Activated CD8-positive, alpha-beta T cell treated with anti-CD3 and anti-CD28 coated beads for 36 hours (primary cell): ENCODE measurements around the gene IFITM2. TPM values are rescaled to one million over a fixed set of nuclear protein-coding genes. Genes with fewer than 3 reads are reported as not detected.
"Not testable (repeated sequence)": the region's sequence is repeated elsewhere in the genome, so short reads cannot be mapped to it uniquely, and the experiment has no call there.

ENCODE experiments used
- ATAC-seq: fragments of 200-7000 bp; cut with Tn5 transposase; one replicate; pipeline ENCODE4 v1.10.0; 2021; ENCODE audit warnings: mild to moderate bottlenecking, moderate library complexity
- CTCF ChIA-PET: fragments of 350-600 bp; sonication (Branson Sonifier 250); formaldehyde crosslinking; loops from one replicate; lab custom pipeline; 2021; ENCODE audit warnings: antibody characterized with exemption; lab: Charles Lee
- POLR2A ChIA-PET: fragments of 350-600 bp; sonication (Branson Sonifier 250); formaldehyde crosslinking; loops from one replicate; lab custom pipeline; 2021; ENCODE audit warnings: antibody characterized with exemption; lab: Charles Lee
- DNase-seq: peaks from one replicate; pipeline ENCODE4 v3.0.0-alpha.2; 2020
- H3K27ac Mint-ChIP-seq: one replicate; pipeline ENCODE4 v1.8.0; 2021; ENCODE audit warnings: mild to moderate bottlenecking, mixed read lengths
- H3K27me3 Mint-ChIP-seq: one replicate; pipeline ENCODE4 v1.8.0; 2021; ENCODE audit warnings: mixed read lengths
- H3K36me3 Mint-ChIP-seq: one replicate; pipeline ENCODE4 v1.8.0; 2021; ENCODE audit warnings: low read depth, mixed read lengths
- H3K4me1 Mint-ChIP-seq: one replicate; pipeline ENCODE4 v1.8.0; 2021; ENCODE audit warnings: low read depth, mixed read lengths
- H3K4me3 Mint-ChIP-seq: one replicate; pipeline ENCODE4 v1.8.0; 2021; ENCODE audit warnings: mild to moderate bottlenecking, moderate library complexity, mixed read lengths
- H3K9me3 Mint-ChIP-seq: one replicate; pipeline ENCODE4 v1.8.0; 2021; ENCODE audit warnings: mixed read lengths
- CTCF ChIP-seq: fragments of 200-600 bp; IDR thresholded peaks from one replicate; pipeline ENCODE4 v1.8.0; 2022; ENCODE audit warnings: antibody characterized with exemption, mild to moderate bottlenecking
- intact Hi-C: fragments of 100-400 bp; cut with micrococcal nuclease; formaldehyde crosslinking; loops from one replicate; pipeline ENCODE4 v1.10.0; 2022
- total RNA-seq, 2 experiments: library from RNA; stranded (reverse); gene quantifications; one replicate each; pipeline ENCODE4 v1.2.3, GENCODE V29; 2021

IFITM2 gene
- total RNA-seq, 2 experiments from 2014 or later: 540 to 549 TPM

- peak overlapping the region; percentile 86 for H3K27ac Mint-ChIP-seq
- H3K27me3 Mint-ChIP-seq: peaks cover 10% of the 10 kb centered on the region
- ChIA-PET POLR2A (interaction anchor here (0.7 to 8.5 kb wide), 17 partner anchors 9 to 72 kb away, joined by 3 to 75 read pairs (median 3); partner anchors contain the start of gene PSMD13), CTCF (interaction anchor here (0.7 to 7.4 kb wide), 7 partner anchors 9 to 79 kb away, joined by 3 to 71 read pairs (median 4); partner anchors contain the start of gene IFITM2)
- ATAC-seq: peak; percentile 18
- TF ChIP-seq CTCF: no peak
- no peaks in the 10 kb centered on the region for H3K9me3 Mint-ChIP-seq
- H3K4me1 Mint-ChIP-seq: peaks cover 61% of the 10 kb centered on the region
- peak; percentile 56 for DNase-seq
- H3K36me3 Mint-ChIP-seq: peaks cover 39% of the 10 kb centered on the region
- H3K4me3 Mint-ChIP-seq: peak overlapping the region; percentile 82
- intact Hi-C loops: no loop called here
Observed at GRCh38 chr11:283405-284104, 24.1 kb upstream of the IFITM2 start.

- no peak for DNase-seq
- Mint-ChIP-seq H3K9me3 (no peaks in the 10 kb centered on the region), H3K27me3 (peaks cover 10% of the 10 kb centered on the region), H3K36me3 (peaks cover 37% of the 10 kb centered on the region), H3K4me1 (peaks cover 58% of the 10 kb centered on the region), H3K4me3 (peak overlapping the region; percentile 82), H3K27ac (peak overlapping the region; percentile 86)
- no peak for TF ChIP-seq CTCF
- POLR2A ChIA-PET: interaction anchor here (0.7 to 8.5 kb wide), 17 partner anchors 10 to 71 kb away, joined by 3 to 75 read pairs (median 3); partner anchors contain the start of gene PSMD13
- intact Hi-C loops: no loop called here
- CTCF ChIA-PET: interaction anchor here (0.8 to 7.4 kb wide), 6 partner anchors 10 to 79 kb away, joined by 3 to 71 read pairs (median 26); partner anchors contain the start of gene IFITM2
- ATAC-seq: no peak
Observed at GRCh38 chr11:284105-285020, 23.3 kb upstream of the IFITM2 start.

GRCh38 chr11:285021-285893, 22.4 kb upstream of the IFITM2 start:
- POLR2A ChIA-PET: interaction anchor here (0.8 to 7.7 kb wide), 5 partner anchors 9 to 70 kb away, joined by 3 to 33 read pairs (median 3); no protein-coding TSS in a partner anchor
- peak overlapping the region; percentile 70 for H3K27ac Mint-ChIP-seq
- DNase-seq: no peak
- peaks cover 62% of the 10 kb centered on the region for H3K4me1 Mint-ChIP-seq
- no peak for TF ChIP-seq CTCF
- H3K9me3 Mint-ChIP-seq: no peaks in the 10 kb centered on the region
- intact Hi-C loops: no loop called here
- peaks cover 8% of the 10 kb centered on the region for H3K27me3 Mint-ChIP-seq
- CTCF ChIA-PET: interaction anchor here (4.5 to 7.4 kb wide), 2 partner anchors 22 to 35 kb away, joined by 26 to 44 read pairs; partner anchors contain the start of gene IFITM2
- H3K4me3 Mint-ChIP-seq: peak overlapping the region; percentile 16
- peaks cover 44% of the 10 kb centered on the region for H3K36me3 Mint-ChIP-seq
- no peak for ATAC-seq

- H3K4me1 Mint-ChIP-seq: peaks cover 60% of the 10 kb centered on the region
- intact Hi-C loops: no loop called here
- POLR2A ChIA-PET: interaction anchor here (0.8 to 1.4 kb wide), 4 partner anchors 12 to 70 kb away, joined by 3 read pairs; no protein-coding TSS in a partner anchor
Observed at GRCh38 chr11:285894-286220, 21.8 kb upstream of the IFITM2 start.

GRCh38 chr11:286977-287820, 20.4 kb upstream of the IFITM2 start:
- Mint-ChIP-seq H3K4me1 (peaks cover 56% of the 10 kb centered on the region), H3K36me3 (peaks cover 44% of the 10 kb centered on the region), H3K27ac (peak overlapping the region; percentile 98), H3K4me3 (peak overlapping the region; percentile 97)
- peak; percentile 78 for DNase-seq
- ATAC-seq, intact Hi-C loops, H3K27me3 Mint-ChIP-seq, H3K9me3 Mint-ChIP-seq: not testable (repeated sequence)
- POLR2A ChIA-PET: interaction anchor here (0.5 to 6.2 kb wide), 14 partner anchors 7 to 119 kb away, joined by 3 to 67 read pairs (median 4); partner anchors contain the start of genes BET1L, IFITM5, NLRP6 and RIC8A
- CTCF ChIA-PET: interaction anchor here (1.4 to 4.5 kb wide), 5 partner anchors 8 to 36 kb away, joined by 3 to 26 read pairs (median 6); no protein-coding TSS in a partner anchor

More at GRCh38 chr11:285894-286220, 21.8 kb upstream of the IFITM2 start:
- no peak for DNase-seq
- Mint-ChIP-seq H3K36me3 (peaks cover 47% of the 10 kb centered on the region), H3K9me3 (no peaks in the 10 kb centered on the region), H3K27ac (peak overlapping the region; percentile 70), H3K27me3 (peaks cover 6% of the 10 kb centered on the region), H3K4me3 (no peak overlapping the region)
- ATAC-seq: no peak
- no peak for TF ChIP-seq CTCF
- CTCF ChIA-PET: interaction anchor here (1.5 to 4.5 kb wide), 2 partner anchors 20 to 35 kb away, joined by 8 to 26 read pairs; no protein-coding TSS in a partner anchor
